Fibroblast of peridontal ligament (primary cell): Measurements from ENCODE around the gene TEAD2.
"Not testable (repeated sequence)": the region's sequence is repeated elsewhere in the genome, so short reads cannot be mapped to it uniquely, and the experiment has no call there.

Experiments used
- DNase-seq: peaks from one replicate; pipeline ENCODE4 v3.0.0-alpha.2; 2010; ENCODE audit errors: extremely low read depth

TEAD2 gene

GRCh38 chr19:49387936-49388372 lies 25.7 kb upstream of the TEAD2 start, which contains the start of gene KASH5:
TSS of gene KASH5 (plus strand) at chr19:49388249. CDS start at chr19:49390884, 2,635 bp downstream.
- no peak for DNase-seq

- no peak for DNase-seq
Observed at GRCh38 chr19:49383599-49383998, 21.4 kb upstream of the TEAD2 start.

GRCh38 chr19:49382639-49383038 lies 20.4 kb upstream of the TEAD2 start:
- no peak for DNase-seq

- no peak for DNase-seq
Observed at GRCh38 chr19:49380391-49380790, 18.2 kb upstream of the TEAD2 start.

GRCh38 chr19:49378512-49378911 lies 16.3 kb upstream of the TEAD2 start:
- peak; percentile 12 for DNase-seq

- no peak for DNase-seq
Observed at GRCh38 chr19:49374665-49375434, 12.6 kb upstream of the TEAD2 start.

- not testable (repeated sequence) for DNase-seq
Observed at GRCh38 chr19:49373174-49373573, 11.0 kb upstream of the TEAD2 start.

- no peak for DNase-seq
Observed at GRCh38 chr19:49371184-49371583, 9.0 kb upstream of the TEAD2 start.

- DNase-seq = no peak
Observed at GRCh38 chr19:49368711-49369358, 6.6 kb upstream of the TEAD2 start.

GRCh38 chr19:49366110-49366509 lies 3.9 kb upstream of the TEAD2 start:
- DNase-seq = no peak

GRCh38 chr19:49364083-49364737 lies 2.0 kb upstream of the TEAD2 start:
- no peak for DNase-seq

- peak; percentile 98 for DNase-seq
Observed at GRCh38 chr19:49363268-49364082, 1.3 kb upstream of the TEAD2 start, which contains the start of gene DKKL1. TSS of gene DKKL1 (plus strand) at chr19:49363877. CDS start at chr19:49363999, 122 bp downstream.

GRCh38 chr19:49362929-49363267 lies 682 bp upstream of the TEAD2 start:
- DNase-seq = no peak

GRCh38 chr19:49361438-49362047 lies 673 bp downstream of the TEAD2 start:
- DNase-seq = peak; percentile 82

- DNase-seq = peak; percentile 6
Observed at GRCh38 chr19:49359851-49360820, 2.1 kb downstream of the TEAD2 start.

GRCh38 chr19:49357186-49357585 lies 5.0 kb downstream of the TEAD2 start:
- DNase-seq = no peak

GRCh38 chr19:49356382-49356781 lies 5.8 kb downstream of the TEAD2 start:
- no peak for DNase-seq

GRCh38 chr19:49355909-49356353 lies 6.3 kb downstream of the TEAD2 start:
- DNase-seq = no peak

GRCh38 chr19:49349567-49349966 lies 12.6 kb downstream of the TEAD2 start:
- no peak for DNase-seq
